ENCODE data around the gene CFB.
"Not testable (repeated sequence)": the region's sequence is repeated elsewhere in the genome, so short reads cannot be mapped to it uniquely, and the experiment has no call there.

CFB gene

DNA sequence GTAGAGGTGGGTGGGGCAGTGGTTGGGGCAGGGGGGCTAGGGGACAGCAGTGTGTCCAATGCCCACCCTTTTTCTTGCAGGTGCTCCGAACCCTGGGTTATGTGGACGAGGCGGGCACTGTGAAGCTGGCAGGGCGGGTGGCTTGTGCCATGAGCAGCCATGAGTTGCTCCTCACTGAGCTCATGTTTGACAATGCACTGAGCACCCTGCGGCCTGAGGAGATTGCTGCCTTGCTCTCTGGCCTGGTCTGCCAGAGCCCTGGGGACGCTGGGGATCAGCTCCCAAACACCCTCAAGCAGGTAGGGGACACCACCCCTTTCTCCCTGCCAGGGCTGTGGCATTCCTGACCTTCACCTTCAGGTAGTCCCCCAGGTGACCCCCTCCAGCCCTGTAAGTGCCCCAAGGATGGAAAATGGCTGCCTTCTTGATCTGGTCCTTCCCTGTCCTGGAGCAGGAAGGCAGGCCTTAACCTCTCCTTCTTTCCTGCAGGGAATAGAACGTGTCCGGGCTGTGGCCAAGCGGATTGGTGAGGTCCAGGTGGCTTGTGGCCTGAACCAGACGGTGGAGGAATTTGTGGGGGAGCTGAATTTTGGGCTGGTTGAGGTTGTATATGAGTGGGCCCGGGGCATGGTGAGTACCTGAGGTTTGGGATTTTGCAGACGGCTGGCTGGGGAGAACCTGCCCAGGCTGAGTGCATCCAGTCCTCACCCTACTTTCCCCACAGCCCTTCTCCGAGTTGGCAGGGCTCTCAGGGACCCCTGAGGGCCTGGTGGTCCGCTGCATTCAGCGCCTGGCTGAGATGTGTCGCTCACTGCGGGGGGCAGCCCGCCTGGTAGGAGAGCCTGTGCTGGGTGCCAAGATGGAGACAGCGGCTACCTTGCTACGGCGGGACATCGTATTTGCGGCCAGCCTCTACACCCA lies 23.2 kb downstream of the CFB start:
- DNase-seq (ENCODE audit: extremely low spot score, insufficient read length, low read depth) (no peak), FAIRE-seq (no peak)

- DNase-seq (ENCODE audit: extremely low spot score, insufficient read length, low read depth), result no peak
These were observed 24.1 kb downstream of the CFB start for GRCh38 chr6:31969712-31970603.

DNA sequence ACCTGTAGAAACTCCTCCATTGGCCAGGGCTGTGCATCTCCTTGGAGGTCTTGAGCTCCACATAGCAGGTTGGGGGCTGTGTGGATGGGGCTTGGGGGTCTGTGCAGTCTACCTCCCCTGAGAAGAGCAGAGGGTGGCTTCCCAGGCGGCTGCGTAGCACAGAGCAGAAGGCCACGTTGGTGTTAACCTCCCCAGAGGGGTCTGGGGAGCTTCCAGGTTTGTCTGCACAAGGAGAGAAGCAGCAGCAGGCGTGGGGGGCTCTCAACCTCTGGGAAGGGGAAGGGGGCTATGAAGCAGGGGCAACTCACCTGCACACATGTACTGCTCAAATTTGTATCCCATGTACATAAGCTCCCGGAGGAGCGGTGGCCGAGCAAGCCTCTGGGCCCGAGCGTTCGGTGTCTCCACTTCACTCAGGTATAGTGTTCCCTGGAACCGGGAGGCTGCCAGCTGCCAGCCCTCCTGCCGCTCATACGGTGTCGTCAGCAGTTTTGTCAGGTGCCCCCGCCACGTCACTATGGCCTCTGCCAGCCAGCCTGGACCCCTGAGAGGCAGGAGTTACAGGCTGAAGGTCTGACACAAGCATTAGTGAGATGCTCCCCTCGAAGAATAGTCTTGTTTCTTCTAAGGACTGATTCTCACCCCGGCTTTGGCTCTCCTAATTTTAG lies 24.8 kb downstream of the CFB start:
- DNase-seq (ENCODE audit: extremely low spot score, insufficient read length, low read depth), result no peak
- no peak for FAIRE-seq

More at GRCh38 chr6:31969712-31970603, 24.1 kb downstream of the CFB start:
- FAIRE-seq, result no peak

DNA sequence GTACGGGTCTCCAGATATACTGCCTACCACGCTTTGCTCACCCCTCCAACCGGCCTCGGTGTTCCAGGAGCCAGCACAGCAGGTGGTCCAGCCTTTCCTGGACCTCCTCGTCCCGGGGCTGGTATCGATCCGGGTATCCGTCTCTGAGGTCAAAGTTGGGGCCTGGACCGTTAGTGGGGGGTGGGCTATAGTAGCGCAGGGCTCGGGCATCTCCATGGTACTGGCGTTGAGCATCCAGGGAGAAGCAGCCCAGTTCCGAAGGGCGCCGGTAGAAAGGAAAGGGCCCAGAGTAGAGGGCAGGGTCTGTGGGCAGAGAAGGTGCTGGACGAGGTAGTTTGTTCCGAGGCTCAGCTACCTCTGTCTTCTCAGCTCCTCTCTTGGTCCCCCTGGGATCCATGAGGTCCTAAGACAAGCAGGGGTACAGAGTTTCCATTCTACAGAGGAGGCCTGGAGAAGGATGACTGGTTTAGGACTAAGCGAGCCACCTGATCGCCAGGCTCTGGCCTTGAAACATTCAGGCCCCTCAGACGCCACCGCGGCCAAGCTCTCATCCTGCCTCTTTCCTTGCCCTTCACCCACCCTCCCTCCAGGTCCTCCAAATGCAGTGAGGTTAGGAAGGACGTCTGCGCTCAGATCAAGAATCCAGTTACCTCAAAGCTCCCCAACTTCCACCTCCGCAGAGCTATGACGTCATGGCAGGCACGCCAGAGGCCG lies 25.5 kb downstream of the CFB start:
- FAIRE-seq, result no peak
- no peak for DNase-seq (ENCODE audit: extremely low spot score, insufficient read length, low read depth)

DNA sequence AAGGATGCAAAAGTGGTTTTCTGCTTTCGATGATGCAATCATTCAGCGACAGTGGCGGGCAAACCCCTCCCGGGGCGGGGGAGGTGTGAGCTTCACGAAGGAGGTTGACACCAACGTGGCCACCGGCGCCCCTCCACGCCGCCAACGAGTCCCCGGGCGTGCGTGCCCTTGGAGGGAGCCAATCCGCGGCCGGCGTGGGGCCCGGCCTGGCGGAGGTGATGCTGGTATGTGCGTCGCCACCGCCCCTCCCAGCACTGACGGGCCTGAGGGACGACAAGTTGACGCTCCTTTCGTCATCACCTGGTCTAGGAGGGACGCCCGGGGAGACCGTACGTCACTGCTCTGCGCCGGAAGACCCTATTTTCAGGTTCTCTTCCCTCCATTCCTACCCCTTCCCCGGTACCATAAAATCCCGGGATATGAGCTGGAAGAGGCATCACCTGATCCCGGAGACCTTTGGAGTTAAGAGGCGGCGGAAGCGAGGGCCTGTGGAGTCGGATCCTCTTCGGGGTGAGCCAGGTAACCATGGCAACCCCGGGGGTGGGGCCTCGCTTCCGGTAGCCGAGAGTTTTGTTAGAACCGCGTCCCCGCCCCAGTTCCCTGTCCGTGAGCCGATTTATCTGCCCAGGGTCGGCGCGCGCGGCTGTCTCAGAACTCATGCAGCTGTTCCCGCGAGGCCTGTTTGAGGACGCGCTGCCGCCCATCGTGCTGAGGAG lies 26.3 kb downstream of the CFB start, which contains the start of gene DXO:
Gene DXO, minus strand, starts transcription at position 146 of the 716 bp plus-strand sequence. CDS start 463 bp downstream, outside the sequence.
- FAIRE-seq (peak; percentile 95), DNase-seq (ENCODE audit: extremely low spot score, insufficient read length, low read depth) (peak; percentile 94)

DNA sequence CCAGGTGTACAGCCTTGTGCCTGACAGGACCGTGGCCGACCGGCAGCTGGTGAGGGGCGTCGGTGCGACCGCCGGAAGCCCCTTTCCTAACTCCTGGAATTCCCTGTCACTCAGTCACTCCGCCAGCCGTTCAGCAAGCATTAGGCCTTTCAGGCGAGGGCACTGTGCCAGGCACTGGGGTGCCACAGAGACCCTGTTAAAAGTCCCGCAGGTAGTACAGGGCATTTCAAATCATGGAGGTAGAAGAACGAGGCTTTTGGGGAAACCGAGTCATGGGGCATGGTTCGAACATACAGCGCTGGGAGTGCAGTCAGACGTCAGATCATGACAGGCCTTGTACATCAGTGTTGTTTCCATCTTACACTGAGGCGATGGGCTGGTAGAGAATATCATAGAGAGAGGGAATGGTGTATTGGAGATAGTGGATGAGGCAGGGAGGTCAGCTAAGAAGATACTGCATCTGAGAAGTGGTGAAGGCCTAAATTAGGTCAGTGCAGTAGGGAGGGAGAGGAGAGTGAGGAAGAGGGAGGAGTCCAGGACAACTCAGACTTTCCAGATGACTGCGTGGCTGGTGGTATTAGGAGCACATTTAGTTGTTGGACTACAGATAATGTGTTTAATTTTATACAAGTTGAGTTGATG lies 26.9 kb downstream of the CFB start:
- no peak for FAIRE-seq
- DNase-seq (ENCODE audit: extremely low spot score, insufficient read length, low read depth), result no peak

- FAIRE-seq; DNase-seq (ENCODE audit: extremely low spot score, insufficient read length, low read depth): not testable (repeated sequence)
These were observed 30.2 kb downstream of the CFB start for GRCh38 chr6:31976065-31976464.

DNA sequence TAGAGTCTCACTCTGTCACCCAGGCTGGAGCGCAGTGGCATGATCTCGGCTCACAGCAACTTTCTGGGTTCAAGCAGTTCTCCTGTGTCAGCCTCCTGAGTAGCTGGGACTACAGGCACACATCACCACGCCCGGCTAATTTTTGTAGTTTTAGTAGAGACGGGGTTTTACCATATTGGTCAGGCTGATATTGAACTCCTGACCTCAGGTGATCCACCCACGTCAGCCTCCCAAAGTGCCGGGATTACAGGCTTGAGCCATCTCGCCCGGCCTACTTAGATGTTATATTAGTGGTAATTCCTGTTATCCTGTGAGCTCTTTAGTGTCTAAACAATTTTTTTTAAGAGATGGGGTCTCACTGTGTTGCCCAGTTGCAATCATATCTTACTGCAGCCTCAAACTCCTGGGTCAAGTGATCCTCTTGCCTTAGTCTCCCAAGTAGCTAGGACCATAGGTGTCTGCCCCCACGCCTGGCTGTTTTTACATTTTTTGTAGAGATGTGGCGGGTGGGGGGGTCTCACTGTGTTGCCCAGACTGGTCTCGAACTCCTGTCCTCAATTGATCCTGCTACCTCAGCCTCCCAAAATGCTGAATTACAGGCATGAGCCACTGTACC lies 32.0 kb downstream of the CFB start:
- DNase-seq (ENCODE audit: extremely low spot score, insufficient read length, low read depth) (no peak), FAIRE-seq (no peak)

DNA sequence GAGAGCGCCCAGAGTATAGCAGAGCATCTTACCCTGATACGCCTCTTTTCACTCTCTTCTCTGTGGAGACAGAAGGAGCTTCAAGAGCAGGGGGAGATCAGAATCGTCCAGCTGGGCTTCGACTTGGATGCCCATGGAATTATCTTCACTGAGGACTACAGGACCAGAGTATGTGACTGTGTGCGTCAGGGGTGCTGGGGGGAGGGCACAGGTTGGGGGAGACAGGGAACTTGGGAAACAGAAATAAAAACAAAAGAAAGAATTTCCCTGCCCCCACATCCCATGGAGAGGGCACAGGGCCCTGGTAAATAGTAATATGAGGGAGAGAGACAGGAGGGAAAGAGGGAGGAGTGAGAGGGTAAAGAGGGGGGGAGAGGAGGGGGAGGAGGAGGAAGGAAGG lies 32.9 kb downstream of the CFB start:
- no peak for FAIRE-seq

GRCh38 chr6:31979238-31979898 lies 33.5 kb downstream of the CFB start:
- no peak for FAIRE-seq
- DNase-seq (ENCODE audit: extremely low spot score, insufficient read length, low read depth), result no peak

More for the DNA sequence above, 32.9 kb downstream of the CFB start:
- no peak for DNase-seq (ENCODE audit: extremely low spot score, insufficient read length, low read depth)

GRCh38 chr6:31980195-31980876 lies 34.4 kb downstream of the CFB start:
- DNase-seq (ENCODE audit: extremely low spot score, insufficient read length, low read depth); FAIRE-seq: not testable (repeated sequence)

GRCh38 chr6:31980998-31981397 lies 35.1 kb downstream of the CFB start:
- DNase-seq (ENCODE audit: extremely low spot score, insufficient read length, low read depth); FAIRE-seq: not testable (repeated sequence)

DNA sequence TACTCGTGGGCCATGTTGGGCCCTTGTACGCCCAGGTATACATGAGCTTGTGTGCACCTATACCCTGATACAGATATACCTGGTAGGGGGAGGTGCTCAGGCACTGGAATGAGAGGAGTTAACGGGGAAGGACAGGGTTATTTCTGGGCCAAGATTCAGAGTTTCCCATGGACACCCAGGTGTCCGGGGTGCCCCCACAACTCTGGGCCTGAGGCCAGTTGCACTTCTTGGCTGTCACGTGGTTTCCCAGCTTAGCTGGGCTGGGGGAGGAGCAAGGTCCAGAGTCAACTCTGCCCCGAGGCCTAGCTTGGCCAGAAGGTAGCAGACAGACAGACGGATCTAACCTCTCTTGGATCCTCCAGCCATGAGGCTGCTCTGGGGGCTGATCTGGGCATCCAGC lies 35.8 kb downstream of the CFB start, which contains the start of gene C4A:
Gene C4A, plus strand, starts transcription at position 314 of the 400 bp plus-strand sequence. Its CDS starts 51 bp downstream, at position 365.
- DNase-seq (ENCODE audit: extremely low spot score, insufficient read length, low read depth); FAIRE-seq: not testable (repeated sequence)

DNA sequence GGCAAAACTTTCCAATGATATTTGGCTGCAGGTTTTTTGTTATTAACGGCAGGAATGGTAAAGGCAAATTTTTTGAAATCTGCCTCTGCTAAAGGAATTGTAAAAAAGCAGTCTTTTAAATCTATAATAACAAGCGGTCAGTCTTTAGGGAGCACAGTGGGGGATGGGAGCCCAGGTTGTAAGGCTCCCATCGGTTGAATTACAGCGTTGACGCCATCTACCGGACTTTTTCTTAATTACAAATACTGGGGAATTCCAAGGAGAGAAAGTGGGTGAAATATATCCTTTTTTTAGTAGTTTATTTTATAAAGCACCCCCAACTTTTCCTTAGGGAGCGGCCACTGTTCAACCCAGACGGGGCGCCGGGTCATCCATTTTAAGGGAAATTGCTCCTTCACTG lies 43.5 kb downstream of the CFB start:
- not testable (repeated sequence) for DNase-seq (ENCODE audit: extremely low spot score, insufficient read length, low read depth); FAIRE-seq

- DNase-seq (ENCODE audit: extremely low spot score, insufficient read length, low read depth); FAIRE-seq: not testable (repeated sequence)
These were observed 48.5 kb downstream of the CFB start for GRCh38 chr6:31994421-31994820.

GRCh38 chr6:31996385-31996784 lies 50.5 kb downstream of the CFB start:
- DNase-seq (ENCODE audit: extremely low spot score, insufficient read length, low read depth); FAIRE-seq: not testable (repeated sequence)
